Parathyroid adenoma (tissue), 2 donors: ENCODE results near the gene CAPZA1.

Experiments
- H2AFZ ChIP-seq: fragments of 300-600 bp; sonication (generic); one replicate; pipeline ENCODE4 v1.7.0; 2017; ENCODE audit warnings: antibody characterized with exemption, mild to moderate bottlenecking
- H3K27ac ChIP-seq: fragments of 300-600 bp; sonication (generic); one replicate; pipeline ENCODE4 v1.7.0; 2017
- H3K27me3 ChIP-seq: fragments of 300-600 bp; sonication (generic); one replicate; pipeline ENCODE4 v1.7.0; 2017; ENCODE audit warnings: low read length; ENCODE audit not compliant: control insufficient read depth, insufficient read depth
- H3K36me3 ChIP-seq: fragments of 300-600 bp; sonication (generic); one replicate; pipeline ENCODE4 v1.7.0; 2017; ENCODE audit warnings: low read length; ENCODE audit not compliant: control insufficient read depth, insufficient read depth
- H3K4me1 ChIP-seq: fragments of 300-600 bp; sonication (generic); one replicate; pipeline ENCODE4 v1.7.0; 2017; ENCODE audit warnings: control low read depth
- H3K4me2 ChIP-seq: fragments of 300-600 bp; sonication (generic); one replicate; pipeline ENCODE4 v1.7.0; 2017; ENCODE audit warnings: low read length
- H3K4me3 ChIP-seq: fragments of 300-600 bp; sonication (generic); one replicate; pipeline ENCODE4 v1.7.0; 2017; ENCODE audit warnings: low read depth, low read length
- H3K79me2 ChIP-seq: fragments of 300-600 bp; sonication (generic); one replicate; pipeline ENCODE4 v1.7.0; 2017; ENCODE audit warnings: control low read depth
- H3K9ac ChIP-seq: fragments of 300-600 bp; sonication (generic); one replicate; pipeline ENCODE4 v1.7.0; 2017; ENCODE audit warnings: mild to moderate bottlenecking
- H3K9me3 ChIP-seq: fragments of 300-600 bp; sonication (generic); one replicate; pipeline ENCODE4 v1.7.0; 2017; ENCODE audit warnings: low read length; ENCODE audit not compliant: control insufficient read depth
- TF ChIP-seq, protein P1 (sequence below): fragments of 300-600 bp; sonication (generic); IDR thresholded peaks from one replicate; pipeline ENCODE4 v1.7.0; 2017; ENCODE audit warnings: antibody characterized with exemption, mild to moderate bottlenecking
- donor health status: primary hyperparathyroidism.

CAPZA1 gene

DNA sequence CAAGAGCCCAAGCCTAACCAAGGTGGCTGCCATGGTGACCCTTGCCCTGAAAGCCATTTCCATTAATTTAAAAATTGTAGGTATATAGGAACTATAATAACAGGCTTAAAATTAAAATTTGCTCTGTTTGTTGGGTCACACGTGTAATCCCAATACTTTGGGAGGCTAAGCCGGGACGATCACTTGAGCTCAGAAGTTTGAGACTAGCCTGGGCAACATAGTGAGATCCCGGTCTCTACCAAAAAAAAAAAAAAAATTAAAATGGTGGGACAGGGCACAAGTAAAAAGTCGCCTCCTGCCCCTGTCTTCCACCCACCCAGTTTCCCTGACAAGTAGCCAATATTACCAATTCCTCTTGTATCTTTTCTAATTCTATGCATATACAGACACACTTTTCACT is 6.6 kb downstream of the CAPZA1 start:
- H3K4me2 ChIP-seq: no peak overlapping the region
- H3K27ac ChIP-seq: no peak overlapping the region
- peaks cover 26% of the 10 kb centered on the region for H3K79me2 ChIP-seq
- TF ChIP-seq, protein P1, sequence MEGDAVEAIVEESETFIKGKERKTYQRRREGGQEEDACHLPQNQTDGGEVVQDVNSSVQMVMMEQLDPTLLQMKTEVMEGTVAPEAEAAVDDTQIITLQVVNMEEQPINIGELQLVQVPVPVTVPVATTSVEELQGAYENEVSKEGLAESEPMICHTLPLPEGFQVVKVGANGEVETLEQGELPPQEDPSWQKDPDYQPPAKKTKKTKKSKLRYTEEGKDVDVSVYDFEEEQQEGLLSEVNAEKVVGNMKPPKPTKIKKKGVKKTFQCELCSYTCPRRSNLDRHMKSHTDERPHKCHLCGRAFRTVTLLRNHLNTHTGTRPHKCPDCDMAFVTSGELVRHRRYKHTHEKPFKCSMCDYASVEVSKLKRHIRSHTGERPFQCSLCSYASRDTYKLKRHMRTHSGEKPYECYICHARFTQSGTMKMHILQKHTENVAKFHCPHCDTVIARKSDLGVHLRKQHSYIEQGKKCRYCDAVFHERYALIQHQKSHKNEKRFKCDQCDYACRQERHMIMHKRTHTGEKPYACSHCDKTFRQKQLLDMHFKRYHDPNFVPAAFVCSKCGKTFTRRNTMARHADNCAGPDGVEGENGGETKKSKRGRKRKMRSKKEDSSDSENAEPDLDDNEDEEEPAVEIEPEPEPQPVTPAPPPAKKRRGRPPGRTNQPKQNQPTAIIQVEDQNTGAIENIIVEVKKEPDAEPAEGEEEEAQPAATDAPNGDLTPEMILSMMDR: no peak
- H3K4me3 ChIP-seq: no peak overlapping the region
- no peak overlapping the region for H2AFZ ChIP-seq
- H3K4me1 ChIP-seq: no peaks in the 10 kb centered on the region
- H3K36me3 ChIP-seq: no peaks in the 10 kb centered on the region
- H3K9me3 ChIP-seq: no peaks in the 10 kb centered on the region
- H3K27me3 ChIP-seq: no peaks in the 10 kb centered on the region
- no peak overlapping the region for H3K9ac ChIP-seq

DNA sequence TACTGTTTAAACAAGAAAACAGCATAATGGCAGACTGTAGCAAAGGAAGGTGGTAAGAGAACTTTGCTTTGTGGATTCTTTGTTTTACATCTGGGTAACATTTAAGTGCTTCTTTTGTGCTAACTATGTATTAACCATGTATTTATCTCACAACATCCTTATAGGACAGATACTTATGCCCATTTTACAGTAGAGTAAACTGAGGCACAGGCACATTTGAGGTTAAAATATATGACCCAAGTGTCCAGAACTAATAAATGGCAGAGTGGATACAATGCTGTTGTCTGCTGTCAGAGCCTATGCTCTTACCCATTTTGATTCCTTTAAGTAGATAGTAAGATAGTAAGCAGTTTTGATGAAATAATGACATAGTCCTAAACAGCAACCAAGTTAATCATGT is 7.3 kb downstream of the CAPZA1 start:
- no peak overlapping the region for H3K4me3 ChIP-seq
- no peaks in the 10 kb centered on the region for H3K9me3 ChIP-seq
- H3K4me2 ChIP-seq: no peak overlapping the region
- H3K27me3 ChIP-seq: no peaks in the 10 kb centered on the region
- H3K27ac ChIP-seq: no peak overlapping the region
- TF ChIP-seq, protein P1: no peak
- peaks cover 28% of the 10 kb centered on the region for H3K79me2 ChIP-seq
- H3K36me3 ChIP-seq: no peaks in the 10 kb centered on the region
- H2AFZ ChIP-seq: no peak overlapping the region
- no peaks in the 10 kb centered on the region for H3K4me1 ChIP-seq
- no peak overlapping the region for H3K9ac ChIP-seq

DNA sequence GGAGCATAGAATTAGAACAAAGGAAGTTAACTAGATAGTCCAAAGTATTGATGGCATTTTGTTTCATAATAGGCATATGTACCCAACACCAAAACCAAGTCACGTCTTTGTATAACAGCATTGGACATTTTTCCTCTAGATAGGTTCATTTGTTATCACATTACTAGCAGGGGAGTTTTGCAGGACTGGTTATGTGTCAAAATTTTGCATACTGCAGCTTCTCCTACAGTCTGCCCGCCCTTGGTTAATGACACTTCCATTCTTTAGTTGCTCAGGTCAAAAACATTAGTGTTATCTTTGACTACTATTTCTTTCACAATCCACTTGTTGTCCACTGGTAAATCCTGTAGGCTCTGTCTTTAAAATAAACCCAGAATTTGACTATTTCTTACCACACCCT is 8.9 kb downstream of the CAPZA1 start:
- H3K36me3 ChIP-seq: no peaks in the 10 kb centered on the region
- no peak overlapping the region for H2AFZ ChIP-seq
- H3K4me2 ChIP-seq: no peak overlapping the region
- H3K79me2 ChIP-seq: peaks cover 34% of the 10 kb centered on the region
- H3K9ac ChIP-seq: no peak overlapping the region
- no peaks in the 10 kb centered on the region for H3K4me1 ChIP-seq
- TF ChIP-seq, protein P1: no peak
- no peak overlapping the region for H3K4me3 ChIP-seq
- H3K27ac ChIP-seq: no peak overlapping the region
- H3K9me3 ChIP-seq: no peaks in the 10 kb centered on the region
- no peaks in the 10 kb centered on the region for H3K27me3 ChIP-seq

DNA sequence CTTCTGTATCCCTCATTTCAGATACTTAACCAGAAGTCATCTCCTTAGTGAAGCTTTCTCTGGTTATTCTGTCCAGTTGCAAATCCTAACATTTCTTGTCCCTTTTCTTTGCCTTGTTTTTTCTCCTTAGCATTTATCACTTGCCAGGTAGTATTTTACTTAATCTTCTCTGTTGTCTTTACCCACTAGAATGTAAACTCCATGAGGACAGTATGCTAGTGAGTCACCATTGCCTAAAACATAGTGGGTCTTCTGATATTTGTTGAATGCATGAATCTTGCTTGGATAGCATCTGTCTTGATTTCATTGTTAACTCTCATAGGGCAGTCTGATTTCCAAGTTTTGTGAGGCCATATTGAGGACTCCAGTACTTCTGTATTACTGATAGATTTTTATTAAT is 9.6 kb downstream of the CAPZA1 start:
- Histone ChIP-seq H3K79me2 (peaks cover 34% of the 10 kb centered on the region), H3K4me3 (no peak overlapping the region), H3K9ac (no peak overlapping the region), H3K36me3 (no peaks in the 10 kb centered on the region), H3K4me1 (no peaks in the 10 kb centered on the region), H3K4me2 (no peak overlapping the region), H3K27ac (no peak overlapping the region), H3K9me3 (no peaks in the 10 kb centered on the region), H3K27me3 (no peaks in the 10 kb centered on the region), H2AFZ (no peak overlapping the region)
- TF ChIP-seq, protein P1: no peak

DNA sequence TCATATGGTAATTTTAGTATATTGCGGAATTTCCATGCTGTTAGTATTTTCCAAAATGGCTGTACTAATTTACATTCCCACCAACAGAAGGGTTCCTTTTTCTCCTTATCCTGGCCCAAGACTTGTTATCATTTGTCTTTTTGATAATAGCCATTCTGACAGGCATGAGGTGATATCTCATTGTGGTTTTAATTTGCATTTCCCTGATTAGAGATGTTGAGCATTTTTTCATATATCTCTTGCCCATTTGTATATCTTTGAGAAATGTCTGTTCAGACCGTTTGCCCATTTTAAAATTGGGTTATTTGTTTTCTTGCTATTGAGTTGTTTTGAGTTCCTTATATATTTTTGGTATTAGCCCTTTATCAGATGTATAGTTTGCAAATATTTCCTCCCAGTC is 14.0 kb downstream of the CAPZA1 start:
- no peak overlapping the region for H3K27ac ChIP-seq
- H3K79me2 ChIP-seq: peaks cover 25% of the 10 kb centered on the region
- H3K4me2 ChIP-seq: no peak overlapping the region
- H3K27me3 ChIP-seq: no peaks in the 10 kb centered on the region
- no peak overlapping the region for H2AFZ ChIP-seq
- H3K36me3 ChIP-seq: no peaks in the 10 kb centered on the region
- TF ChIP-seq, protein P1: no peak
- H3K4me1 ChIP-seq: no peaks in the 10 kb centered on the region
- no peaks in the 10 kb centered on the region for H3K9me3 ChIP-seq
- H3K9ac ChIP-seq: no peak overlapping the region
- H3K4me3 ChIP-seq: no peak overlapping the region
